Measurements from ENCODE around the gene ICAM5.

- TF ChIP-seq CTCF (IDR thresholded peaks at IDR 0.05) (no peak), POLR2A (IDR thresholded peaks at IDR 0.05) (no peak), POLR2AphosphoS5 (IDR thresholded peaks at IDR 0.05) (no peak)
Measured at GRCh38 chr19:10246511-10246910, 43.2 kb upstream of the ICAM5 start.

Measured in prostate gland (tissue), 2 donors.